SK-N-SH treated with all-trans-retinoic acid at 6 μM for 48 hours (cell line): ENCODE measurements around the gene U2AF2.

Experiments used
- ATAC-seq: fragments of 200-7000 bp; cut with Tn5 transposase; 3 replicates; pipeline ENCODE4 v1.9.1; 2020; ENCODE audit warnings: mild to moderate bottlenecking, moderate library complexity
- BACH2 ChIP-seq: fragments of 250-450 bp; sonication (Bioruptor Pico); IDR thresholded peaks from 2 replicates; pipeline ENCODE4 v1.9.0; 2021; ENCODE audit warnings: mild to moderate bottlenecking, borderline replicate concordance
- CREB5 ChIP-seq: fragments of 250-450 bp; sonication (Bioruptor Pico); IDR thresholded peaks from 2 replicates; pipeline ENCODE4 v1.5.1; 2020; ENCODE audit warnings: low read depth, mild to moderate bottlenecking, moderate library complexity
- ESRRG ChIP-seq: fragments of 250-450 bp; sonication (Bioruptor Pico); IDR thresholded peaks from 2 replicates; pipeline ENCODE4 v1.6.1; 2021; ENCODE audit warnings: mild to moderate bottlenecking
- GLIS3 ChIP-seq: fragments of 250-450 bp; sonication (Bioruptor Pico); IDR thresholded peaks from 2 replicates; pipeline ENCODE4 v1.5.0; 2020; ENCODE audit warnings: mild to moderate bottlenecking, moderate library complexity
- ISL1 ChIP-seq: fragments of 250-450 bp; sonication (Bioruptor Pico); IDR thresholded peaks from 2 replicates; pipeline ENCODE4 v2.1.2; 2022; ENCODE audit warnings: mild to moderate bottlenecking, moderate library complexity
- OSR1 ChIP-seq: fragments of 250-450 bp; sonication (Bioruptor Pico); IDR thresholded peaks from 2 replicates; pipeline ENCODE4 v1.8.0; 2022; ENCODE audit warnings: moderate library complexity, mild to moderate bottlenecking, inconsistent platforms
- PATZ1 ChIP-seq: fragments of 250-450 bp; sonication (Bioruptor Pico); IDR thresholded peaks from 2 replicates; pipeline ENCODE4 v1.8.0; 2020; ENCODE audit warnings: mild to moderate bottlenecking, moderate library complexity, borderline replicate concordance
- PPARA ChIP-seq: fragments of 250-450 bp; sonication (Bioruptor Pico); IDR thresholded peaks from 2 replicates; pipeline ENCODE4 v1.5.0; 2020; ENCODE audit warnings: mild to moderate bottlenecking, borderline replicate concordance
- SNAI2 ChIP-seq: fragments of 250-450 bp; sonication (Bioruptor Pico); IDR thresholded peaks from 2 replicates; pipeline ENCODE4 v1.5.0; 2020; ENCODE audit warnings: mild to moderate bottlenecking, moderate library complexity
- TCF4 ChIP-seq: fragments of 250-450 bp; sonication (Bioruptor Pico); IDR thresholded peaks from 2 replicates; pipeline ENCODE4 v1.8.0; 2021; ENCODE audit warnings: mild to moderate bottlenecking, moderate library complexity, borderline replicate concordance
- TOX ChIP-seq: fragments of 250-450 bp; sonication (Bioruptor Pico); IDR thresholded peaks from 2 replicates; pipeline ENCODE4 v1.8.0; 2021; ENCODE audit warnings: mild to moderate bottlenecking, moderate library complexity, borderline replicate concordance
- TSHZ2 ChIP-seq: fragments of 250-450 bp; sonication (Bioruptor Pico); IDR thresholded peaks from 2 replicates; pipeline ENCODE4 v1.5.0; 2020; ENCODE audit warnings: mild to moderate bottlenecking, moderate library complexity
- ZC3H10 ChIP-seq: fragments of 250-450 bp; sonication (Bioruptor Pico); IDR thresholded peaks from 2 replicates; pipeline ENCODE4 v1.5.1; 2021; ENCODE audit warnings: mild to moderate bottlenecking, moderate library complexity
- ZFP3 ChIP-seq: fragments of 250-450 bp; sonication (Bioruptor Pico); IDR thresholded peaks from 2 replicates; pipeline ENCODE4 v1.5.0; 2020; ENCODE audit warnings: mild to moderate bottlenecking, moderate library complexity
- ZFP30 ChIP-seq: fragments of 450-650 bp; formaldehyde crosslinking; IDR thresholded peaks from 2 replicates; pipeline ENCODE4 v1.5.0; 2022; ENCODE audit warnings: mild to moderate bottlenecking, moderate library complexity
- ZNF565 ChIP-seq: fragments of 450-650 bp; formaldehyde crosslinking; conservative IDR thresholded peaks from 2 replicates; pipeline ENCODE4 v1.5.0; 2020; ENCODE audit warnings: low read depth, mild to moderate bottlenecking, moderate library complexity
- ZNF70 ChIP-seq: fragments of 450-650 bp; formaldehyde crosslinking; IDR thresholded peaks from 2 replicates; pipeline ENCODE4 v1.5.0; 2020; ENCODE audit warnings: mild to moderate bottlenecking, moderate library complexity
- ZNF8 ChIP-seq: fragments of 450-650 bp; formaldehyde crosslinking; IDR thresholded peaks from 2 replicates; pipeline ENCODE4 v1.5.0; 2020; ENCODE audit warnings: mild to moderate bottlenecking, moderate library complexity

The U2AF2 gene

GRCh38 chr19:55669418-55670279 is 14.8 kb downstream of the U2AF2 start:
- ATAC-seq = no peak
- TF ChIP-seq ZNF565 (CRISPR knock-in tag) (no peak), TCF4 (CRISPR knock-in tag) (no peak), CREB5 (CRISPR knock-in tag) (no peak), ZNF70 (no peak), ZFP3 (CRISPR knock-in tag) (no peak), PATZ1 (CRISPR knock-in tag) (no peak), PPARA (CRISPR knock-in tag) (no peak), SNAI2 (CRISPR knock-in tag) (no peak), TOX (CRISPR knock-in tag) (no peak), OSR1 (CRISPR knock-in tag) (no peak), ESRRG (CRISPR knock-in tag) (no peak), ZNF8 (CRISPR knock-in tag) (no peak)

GRCh38 chr19:55670280-55671053 is 15.6 kb downstream of the U2AF2 start:
- 0 out of 3 replicates have a peak, but pooled peaks have one; percentile 12 for ATAC-seq
- TF ChIP-seq ZFP3 (CRISPR knock-in tag) (no peak), ZC3H10 (CRISPR knock-in tag) (no peak), PATZ1 (CRISPR knock-in tag) (no peak), ZNF70 (no peak), ZFP30 (no peak), GLIS3 (CRISPR knock-in tag) (no peak), ZNF8 (CRISPR knock-in tag) (no peak), ISL1 (CRISPR knock-in tag) (no peak), ESRRG (CRISPR knock-in tag) (no peak), BACH2 (CRISPR knock-in tag) (no peak), TCF4 (CRISPR knock-in tag) (no peak), TOX (CRISPR knock-in tag) (no peak), ZNF565 (CRISPR knock-in tag) (no peak)
- TF ChIP-seq, all 23 proteins: peak for 0

GRCh38 chr19:55671054-55671378 is 16.2 kb downstream of the U2AF2 start:
- TF ChIP-seq ESRRG (CRISPR knock-in tag) (no peak), ISL1 (CRISPR knock-in tag) (no peak), TSHZ2 (no peak), BACH2 (CRISPR knock-in tag) (no peak), GLIS3 (CRISPR knock-in tag) (no peak), TCF4 (CRISPR knock-in tag) (no peak), PATZ1 (CRISPR knock-in tag) (no peak)
- no peak for ATAC-seq
